ENCODE measurements around the gene C16orf54. TPM values are rescaled to one million over a fixed set of nuclear protein-coding genes. Genes with fewer than 3 reads are reported as not detected.
"Not testable (repeated sequence)": the region's sequence is repeated elsewhere in the genome, so short reads cannot be mapped to it uniquely, and the experiment has no call there.

C16orf54 gene
- total and polyA plus RNA-seq, 2 of the 4 experiments (the other 2 are of a cell fraction) = not detected

DNA sequence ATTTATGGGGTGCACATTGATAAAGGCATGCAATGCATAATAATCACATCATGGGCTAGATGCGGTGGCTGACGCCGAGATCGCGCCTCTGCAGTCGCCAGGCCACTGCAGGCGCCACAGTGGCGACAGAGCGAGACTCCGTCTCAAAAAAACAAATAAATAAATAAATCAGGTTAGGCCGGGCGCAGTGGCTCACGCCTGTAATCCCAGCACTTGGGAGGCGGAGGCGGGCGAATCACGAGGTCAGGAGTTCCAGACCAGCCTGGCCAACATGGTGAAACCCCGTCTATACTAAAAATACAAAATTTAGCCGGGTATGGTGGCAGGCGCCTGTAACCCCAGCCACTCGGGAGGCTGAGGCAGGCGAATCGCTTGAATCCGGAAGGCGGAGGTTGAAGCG lies 53.2 kb downstream of the C16orf54 start:
- H4K20me1 ChIP-seq (ENCODE audit: insufficient read depth, low read length); ATAC-seq (ENCODE audit: low read depth); H2AK9ac ChIP-seq (replicated peaks; ENCODE audit: low read depth, low read length, poor library complexity); H2AFZ ChIP-seq (replicated peaks; ENCODE audit: low read length, poor library complexity); BruUV-seq (replicated peaks); H3K79me1 ChIP-seq (ENCODE audit: low read depth in 1 of 2, low read length in 2 of 2); H2BK120ac ChIP-seq (ENCODE audit: low read depth, low read length); H4K91ac ChIP-seq (ENCODE audit: insufficient read depth, low read depth, low read length); H3K23ac ChIP-seq (ENCODE audit: low read depth, low read length); H3K4me1 ChIP-seq (ENCODE audit: control insufficient read depth, insufficient read depth, low read length); H2BK5ac ChIP-seq (ENCODE audit: low read depth, low read length, poor library complexity, severe bottlenecking); H4K8ac ChIP-seq (ENCODE audit: low read depth in 2 of 2, low read length in 2 of 2); CTCF ChIA-PET; H3K27ac ChIP-seq (ENCODE audit: insufficient read depth, low read length); H3K9me1 ChIP-seq (ENCODE audit: insufficient read depth, low read length); H3K56ac ChIP-seq (ENCODE audit: extremely low read depth, insufficient read depth, low read length); H3K4me3 ChIP-seq (ENCODE audit: insufficient read depth, low read depth, low read length); H3K14ac ChIP-seq (replicated peaks; ENCODE audit: low read depth, low read length); H3K9ac ChIP-seq (ENCODE audit: low read depth, low read length); DNase-seq; dilution Hi-C loops (cut with HindIII; ENCODE audit: low sequenced_read_pairs, unreplicated experiment); intact Hi-C loops (cut with micrococcal nuclease); POLR2A ChIA-PET (ENCODE audit: unreplicated experiment); H3K18ac ChIP-seq (ENCODE audit: low read depth, low read length); H3K4me2 ChIP-seq (ENCODE audit: low read depth, low read length); H3K9me3 ChIP-seq (ENCODE audit: control insufficient read depth, insufficient read depth, low read length); H2BK20ac ChIP-seq (ENCODE audit: low read depth, low read length); H2AK5ac ChIP-seq (ENCODE audit: low read depth, low read length); H3K36me3 ChIP-seq (ENCODE audit: control insufficient read depth, insufficient read depth, low read length); H2BK15ac ChIP-seq (ENCODE audit: low read depth, low read length); H3K4ac ChIP-seq (ENCODE audit: low read depth, low read length); H3K27me3 ChIP-seq (ENCODE audit: control insufficient read depth, insufficient read depth, low read length); H4K5ac ChIP-seq (ENCODE audit: low read depth, low read length): not testable (repeated sequence)
- in situ Hi-C loops (cut with MboI; ENCODE audit: low sequenced_read_pairs) = loop anchor here (10.0 kb wide), 2 partner anchors 58 to 332 kb away; partner anchors contain the start of gene C16orf92
- 99% methylated on average over 17 of the region's 26 CpGs; no CpG with 5 or more reads in 1 of the 2 experiments for WGBS, 2 experiments (ENCODE audit: extremely low coverage in 2 of 2, insufficient read length in 1 of 2)

Other genes starting within 250 kb of the C16orf54 start
- gene NPIPB12, start 239.6 kb downstream of the C16orf54 start, total RNA-seq (2012; rRNA removed) = 3.9 and 5.6 TPM in 2 replicates
- gene NPIPB12, start 239.6 kb downstream of the C16orf54 start, polyA plus RNA-seq (2012; rRNA removed) = 15.0 and 18.0 TPM in 2 replicates
- not detected in 2 replicates for gene SPN, start 82.7 kb downstream of the C16orf54 start, total RNA-seq (2012; rRNA removed)
- gene SPN, start 82.7 kb downstream of the C16orf54 start, polyA plus RNA-seq (2012; rRNA removed) = not detected in 2 replicates
- gene QPRT, start 66.8 kb downstream of the C16orf54 start, total RNA-seq (2012; rRNA removed) = 3.4 and 3.6 TPM in 2 replicates
- gene QPRT, start 66.8 kb downstream of the C16orf54 start, polyA plus RNA-seq (2012; rRNA removed) = 6.3 and 6.8 TPM in 2 replicates
- gene ZG16, start 32.3 kb upstream of the C16orf54 start, total RNA-seq (2012; rRNA removed) = not detected in 2 replicates
- gene ZG16, start 32.3 kb upstream of the C16orf54 start, polyA plus RNA-seq (2012; rRNA removed) = not detected in 2 replicates
- gene KIF22, start 44.8 kb upstream of the C16orf54 start, total RNA-seq (2012; rRNA removed) = 40.8 and 43.0 TPM in 2 replicates
- gene KIF22, start 44.8 kb upstream of the C16orf54 start, polyA plus RNA-seq (2012; rRNA removed) = 65.1 and 66.0 TPM in 2 replicates
- 113 and 127 TPM in 2 replicates for gene MAZ, start 60.5 kb upstream of the C16orf54 start, total RNA-seq (2012; rRNA removed)
- gene MAZ, start 60.5 kb upstream of the C16orf54 start, polyA plus RNA-seq (2012; rRNA removed) = 124 and 138 TPM in 2 replicates
- gene PRRT2, start 66.2 kb upstream of the C16orf54 start, total RNA-seq (2012; rRNA removed) = 0.90 and 1.4 TPM in 2 replicates
- 10.5 and 10.7 TPM in 2 replicates for gene PRRT2, start 66.2 kb upstream of the C16orf54 start, polyA plus RNA-seq (2012; rRNA removed)
- gene PAGR1, start 70.2 kb upstream of the C16orf54 start, total RNA-seq (2012; rRNA removed) = 10.6 and 15.3 TPM in 2 replicates
- 22.1 and 26.4 TPM in 2 replicates for gene PAGR1, start 70.2 kb upstream of the C16orf54 start, polyA plus RNA-seq (2012; rRNA removed)
- gene MVP, start 74.5 kb upstream of the C16orf54 start, total RNA-seq (2012; rRNA removed) = 221 and 319 TPM in 2 replicates
- 204 and 231 TPM in 2 replicates for gene MVP, start 74.5 kb upstream of the C16orf54 start, polyA plus RNA-seq (2012; rRNA removed)
- 47.1 and 48.3 TPM in 2 replicates for gene CDIPT, start 117.2 kb upstream of the C16orf54 start, total RNA-seq (2012; rRNA removed)
- gene CDIPT, start 117.2 kb upstream of the C16orf54 start, polyA plus RNA-seq (2012; rRNA removed) = 100 and 111 TPM in 2 replicates
- gene SEZ6L2, start 153.6 kb upstream of the C16orf54 start, total RNA-seq (2012; rRNA removed) = 0.72 and 0.83 TPM in 2 replicates
- 10.0 and 10.5 TPM in 2 replicates for gene SEZ6L2, start 153.6 kb upstream of the C16orf54 start, polyA plus RNA-seq (2012; rRNA removed)
- 4.1 and 4.2 TPM in 2 replicates for gene ASPHD1, start 154.5 kb upstream of the C16orf54 start, total RNA-seq (2012; rRNA removed)
- gene ASPHD1, start 154.5 kb upstream of the C16orf54 start, polyA plus RNA-seq (2012; rRNA removed) = 14.5 and 15.7 TPM in 2 replicates
- gene KCTD13, start 180.2 kb upstream of the C16orf54 start, total RNA-seq (2012; rRNA removed) = 3.1 and 4.1 TPM in 2 replicates
- 20.7 and 22.2 TPM in 2 replicates for gene KCTD13, start 180.2 kb upstream of the C16orf54 start, polyA plus RNA-seq (2012; rRNA removed)
- gene TMEM219, start 216.1 kb upstream of the C16orf54 start, total RNA-seq (2012; rRNA removed) = 44.2 and 47.0 TPM in 2 replicates
- gene TMEM219, start 216.1 kb upstream of the C16orf54 start, polyA plus RNA-seq (2012; rRNA removed) = 94.3 and 95.3 TPM in 2 replicates
- gene TAOK2, start 227.9 kb upstream of the C16orf54 start, total RNA-seq (2012; rRNA removed) = 31.7 and 32.8 TPM in 2 replicates
- 23.0 and 26.4 TPM in 2 replicates for gene TAOK2, start 227.9 kb upstream of the C16orf54 start, polyA plus RNA-seq (2012; rRNA removed)
- gene HIRIP3, start 249.6 kb upstream of the C16orf54 start, total RNA-seq (2012; rRNA removed) = 5.0 and 5.8 TPM in 2 replicates
- 10.5 and 13.7 TPM in 2 replicates for gene HIRIP3, start 249.6 kb upstream of the C16orf54 start, polyA plus RNA-seq (2012; rRNA removed)

Data from IMR-90 (cell line).